ENCODE results near the gene NCDN.

NCDN gene, protein sequence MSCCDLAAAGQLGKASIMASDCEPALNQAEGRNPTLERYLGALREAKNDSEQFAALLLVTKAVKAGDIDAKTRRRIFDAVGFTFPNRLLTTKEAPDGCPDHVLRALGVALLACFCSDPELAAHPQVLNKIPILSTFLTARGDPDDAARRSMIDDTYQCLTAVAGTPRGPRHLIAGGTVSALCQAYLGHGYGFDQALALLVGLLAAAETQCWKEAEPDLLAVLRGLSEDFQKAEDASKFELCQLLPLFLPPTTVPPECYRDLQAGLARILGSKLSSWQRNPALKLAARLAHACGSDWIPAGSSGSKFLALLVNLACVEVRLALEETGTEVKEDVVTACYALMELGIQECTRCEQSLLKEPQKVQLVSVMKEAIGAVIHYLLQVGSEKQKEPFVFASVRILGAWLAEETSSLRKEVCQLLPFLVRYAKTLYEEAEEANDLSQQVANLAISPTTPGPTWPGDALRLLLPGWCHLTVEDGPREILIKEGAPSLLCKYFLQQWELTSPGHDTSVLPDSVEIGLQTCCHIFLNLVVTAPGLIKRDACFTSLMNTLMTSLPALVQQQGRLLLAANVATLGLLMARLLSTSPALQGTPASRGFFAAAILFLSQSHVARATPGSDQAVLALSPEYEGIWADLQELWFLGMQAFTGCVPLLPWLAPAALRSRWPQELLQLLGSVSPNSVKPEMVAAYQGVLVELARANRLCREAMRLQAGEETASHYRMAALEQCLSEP

DNA sequence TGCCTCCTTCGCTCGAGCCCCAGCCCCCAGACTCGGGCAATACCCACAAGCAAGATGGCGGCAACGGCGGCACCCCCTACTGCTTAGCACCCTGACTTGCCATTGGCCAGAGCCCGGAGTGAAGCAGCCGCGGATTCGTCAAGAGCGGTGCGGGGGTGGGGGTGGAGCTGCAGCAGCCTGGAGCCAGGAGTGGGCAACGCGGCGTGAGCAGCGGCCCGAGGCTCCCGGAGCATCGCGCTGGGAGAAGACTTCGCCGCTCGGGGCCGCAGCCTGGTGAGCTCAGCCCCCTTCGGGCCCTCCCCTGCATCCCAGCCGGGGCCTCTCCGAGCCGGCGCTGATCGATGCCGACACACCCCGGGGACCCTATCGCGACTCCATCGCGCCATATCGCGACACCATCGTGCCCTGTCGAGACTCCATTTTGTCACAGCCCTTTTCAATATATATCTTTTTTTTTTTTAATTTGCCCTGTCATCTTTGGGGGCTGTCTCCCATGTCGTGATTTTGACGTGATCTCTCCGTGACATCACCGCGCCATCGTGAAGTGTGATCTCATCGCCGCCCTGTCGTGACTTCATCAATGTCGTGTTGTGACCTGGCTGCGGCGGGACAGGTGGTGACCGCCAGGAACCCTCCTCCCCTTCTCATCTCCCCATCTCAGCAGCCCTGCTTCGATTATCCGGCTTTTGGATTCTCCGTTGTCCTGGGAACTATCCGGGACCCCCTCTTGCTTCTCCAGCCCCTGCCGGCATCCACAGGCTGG, at the start of gene NCDN:
TSS of gene NCDN (plus strand) at position 189 of the 763 bp plus-strand sequence. CDS start at position 581, 392 bp downstream.
- DNase-seq (ENCODE audit: low spot score) = peak; percentile 98

DNA sequence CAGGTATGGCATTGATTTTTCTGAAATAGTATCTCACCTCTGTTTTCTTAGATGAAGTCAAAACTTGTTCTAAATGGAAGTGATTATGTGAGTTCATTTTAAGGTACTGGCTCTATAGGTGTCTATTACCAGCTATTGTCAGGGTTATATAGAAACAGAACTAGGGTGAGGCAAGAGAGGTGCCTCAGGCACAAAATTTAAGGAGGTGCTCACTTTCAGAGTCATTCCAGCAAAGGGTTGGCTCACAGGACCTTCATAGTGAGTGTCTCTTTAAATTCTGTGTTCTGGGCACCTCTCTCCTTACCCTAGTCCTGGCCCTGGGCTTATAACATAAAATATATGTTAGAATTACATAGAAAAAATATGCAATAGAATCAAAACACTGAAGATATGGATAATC, 49.7 kb upstream of the NCDN start:
- DNase-seq (ENCODE audit: low spot score) = no peak

DNA sequence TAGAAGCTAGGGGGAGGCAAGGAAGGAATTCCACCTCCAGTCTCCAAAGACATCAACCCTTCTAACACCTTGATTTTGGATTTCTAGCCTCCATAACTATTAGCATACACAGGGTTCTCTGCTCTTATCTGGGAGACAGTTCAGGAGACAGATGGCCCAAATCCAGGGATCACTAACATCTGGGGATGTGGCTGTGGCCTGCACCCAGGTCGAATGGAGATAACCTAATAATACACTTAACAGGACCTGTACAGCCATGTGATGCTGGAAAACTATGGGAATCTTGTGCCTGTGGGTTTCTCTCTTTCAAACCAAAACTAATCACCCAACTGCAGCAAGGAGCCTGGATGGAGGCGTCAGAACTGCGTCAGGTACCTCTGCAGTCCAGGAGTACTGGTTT, 48.0 kb upstream of the NCDN start:
- DNase-seq (ENCODE audit: low spot score) = no peak

DNA sequence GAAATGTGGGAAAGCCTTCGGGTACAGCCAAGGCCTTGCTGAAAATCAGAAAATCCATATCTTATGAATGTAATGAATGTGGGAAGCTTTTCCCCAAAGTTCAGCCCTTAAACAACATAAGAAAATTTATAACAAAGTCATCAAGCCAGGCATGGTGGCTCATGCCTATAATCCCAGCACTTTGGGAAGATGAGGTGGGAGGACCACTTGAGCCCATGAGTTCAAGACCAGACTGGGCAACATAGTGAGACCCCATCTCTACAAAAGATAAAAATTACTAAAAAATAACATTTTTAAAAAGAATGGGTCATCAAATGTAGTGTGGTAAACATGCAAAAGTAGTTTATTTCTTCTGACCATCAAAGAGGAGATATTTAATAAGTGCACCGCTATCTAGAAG, 46.3 kb upstream of the NCDN start:
- DNase-seq (ENCODE audit: low spot score) = no peak

DNA sequence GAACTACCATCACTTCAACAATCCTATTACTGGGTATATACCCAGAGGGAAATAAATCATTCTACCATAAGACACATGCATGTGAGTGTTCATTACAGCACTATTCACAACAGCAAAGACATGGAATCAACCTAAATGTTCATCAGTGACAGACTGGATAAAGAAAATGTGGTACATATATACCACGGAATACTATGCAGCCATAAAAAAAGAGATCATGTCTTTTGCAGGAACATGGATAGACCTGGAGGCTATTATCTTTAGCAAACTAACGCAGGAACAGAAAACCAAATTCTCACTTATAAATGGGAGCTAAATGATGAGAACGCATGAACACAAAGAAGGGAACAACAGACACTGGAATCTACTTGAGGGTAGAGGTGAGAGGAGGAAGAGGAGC, 39.4 kb upstream of the NCDN start:
- no peak for DNase-seq (ENCODE audit: low spot score)

DNA sequence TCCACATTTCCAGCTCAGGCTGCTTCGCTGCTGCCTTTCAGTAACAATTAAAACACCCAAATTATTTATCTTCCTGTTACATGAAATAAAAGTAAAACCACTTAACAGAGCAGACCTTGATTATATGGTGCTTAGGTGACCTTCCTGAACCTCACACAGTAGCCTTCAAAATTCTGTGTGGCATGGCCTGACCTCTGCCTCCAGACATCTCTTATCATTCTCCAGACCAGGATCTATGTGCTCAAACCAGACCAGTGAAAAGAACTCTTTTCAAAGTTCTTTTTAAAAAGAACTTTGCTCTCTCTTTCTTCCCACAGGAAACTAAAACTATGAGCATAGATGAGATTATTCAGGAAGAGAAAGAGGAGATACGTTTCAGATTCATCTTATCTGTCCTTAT, 38.2 kb upstream of the NCDN start:
- no peak for DNase-seq (ENCODE audit: low spot score)

DNA sequence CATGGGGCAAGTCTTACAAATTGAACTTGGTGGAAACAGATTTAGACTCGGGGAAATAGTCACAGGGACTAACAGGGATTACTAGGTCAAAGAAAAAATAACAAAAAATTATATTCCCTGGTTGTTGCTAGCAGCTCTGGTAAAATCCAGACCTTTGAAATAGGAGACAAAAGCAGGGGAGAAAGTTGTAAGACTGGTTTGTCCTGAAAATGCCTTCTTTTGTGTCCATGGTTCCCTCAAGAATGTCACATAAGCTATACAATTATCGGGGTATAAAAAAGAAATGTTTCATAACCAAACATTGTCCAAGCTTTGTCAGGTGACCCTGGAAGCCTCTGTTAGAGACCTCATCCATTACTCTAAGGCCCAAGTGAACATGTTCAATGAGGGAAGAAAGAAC, 33.5 kb upstream of the NCDN start:
- DNase-seq (ENCODE audit: low spot score) = no peak

DNA sequence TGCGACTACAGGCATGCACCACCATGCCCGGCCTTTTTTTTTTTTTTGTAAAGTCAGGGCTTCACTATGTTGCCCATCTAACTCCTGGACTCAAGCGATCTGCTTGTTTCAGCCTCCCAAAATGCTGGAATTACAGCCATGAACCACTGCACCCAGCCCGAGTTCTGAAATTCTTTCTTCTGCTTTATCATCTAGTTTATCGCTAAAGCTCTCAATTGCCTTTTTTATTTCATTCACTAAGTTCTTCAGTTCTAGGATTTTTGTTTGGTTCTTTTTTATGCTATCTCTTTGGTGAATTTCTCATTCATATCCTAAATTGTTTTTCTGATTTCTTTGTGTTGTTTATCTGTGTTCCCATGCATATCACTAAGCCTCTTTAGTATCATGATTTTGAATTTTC, 27.4 kb upstream of the NCDN start:
- DNase-seq (ENCODE audit: low spot score) = no peak

DNA sequence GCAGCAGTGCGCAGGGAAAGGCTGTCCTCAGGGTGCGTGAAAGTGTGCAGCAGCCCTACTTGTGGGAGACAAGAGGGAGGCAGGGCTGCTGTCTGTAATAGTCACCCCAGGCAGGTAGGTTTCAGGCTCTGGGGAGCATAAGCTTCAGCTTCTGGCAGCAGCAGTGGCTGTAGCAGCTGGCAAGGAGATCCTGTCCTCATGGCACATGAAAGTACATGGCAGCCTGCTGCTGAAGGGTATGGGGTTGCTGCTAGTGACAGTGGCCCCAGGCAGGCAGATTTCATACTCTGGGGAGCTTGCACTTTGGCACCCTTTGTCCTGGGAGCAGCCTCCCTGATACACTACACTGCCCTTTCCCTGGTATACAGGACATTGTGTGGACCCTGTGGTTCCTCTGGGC, 26.7 kb upstream of the NCDN start:
- no peak for DNase-seq (ENCODE audit: low spot score)

DNA sequence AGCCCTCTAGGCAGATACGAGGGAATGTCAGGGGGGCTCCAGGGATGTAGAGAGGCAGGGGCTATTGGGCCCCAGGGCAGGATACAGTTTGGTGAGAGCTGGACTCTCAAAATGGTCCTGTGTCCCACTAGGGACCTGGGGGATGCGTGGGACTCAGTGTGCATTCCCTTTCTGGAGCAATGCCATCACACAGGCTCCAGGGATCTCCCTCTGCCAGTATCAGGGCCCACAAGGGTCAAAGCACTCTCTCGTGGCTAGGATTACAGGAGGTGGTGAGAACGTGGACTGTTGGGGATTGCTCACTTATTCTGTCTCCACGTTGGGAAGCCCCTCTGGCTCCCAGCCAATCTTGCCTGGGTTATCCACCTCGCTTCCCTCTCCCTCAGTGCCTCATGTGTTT, 26.2 kb upstream of the NCDN start:
- DNase-seq (ENCODE audit: low spot score) = no peak

DNA sequence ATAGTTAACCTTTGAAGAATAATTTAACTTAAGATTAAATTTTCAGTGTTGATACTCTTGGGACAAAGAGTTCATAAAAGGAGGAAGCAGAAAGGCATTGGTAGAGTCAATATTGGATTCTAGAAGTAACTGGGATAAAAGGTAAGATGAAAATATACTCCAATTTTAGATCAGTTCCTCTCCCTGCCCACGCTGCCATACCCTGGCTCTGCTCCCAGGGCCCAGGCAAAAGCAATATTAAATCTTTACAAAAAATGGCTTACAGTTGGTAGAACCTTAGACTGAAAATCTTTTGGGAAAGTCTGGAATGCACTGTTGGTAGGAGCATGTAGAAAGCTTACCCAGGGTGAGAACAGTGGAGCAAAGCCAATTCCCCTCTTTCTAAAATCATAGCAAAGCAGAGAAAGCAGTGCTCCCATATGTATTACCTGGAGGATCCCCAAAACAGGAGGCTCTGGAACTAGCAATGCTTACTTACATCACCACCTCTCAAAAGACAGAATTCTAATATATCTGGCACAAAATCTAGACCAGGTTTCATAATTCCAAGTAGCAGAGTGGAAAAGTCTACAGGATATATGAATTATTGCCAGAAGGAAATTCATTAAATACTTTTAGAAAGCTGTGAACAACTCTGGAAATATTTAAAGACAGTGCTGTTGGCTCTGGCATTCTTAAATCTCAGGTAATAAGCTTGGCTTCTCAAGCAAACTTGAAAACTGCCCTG, 24.9 kb upstream of the NCDN start:
- no peak for DNase-seq (ENCODE audit: low spot score)

DNA sequence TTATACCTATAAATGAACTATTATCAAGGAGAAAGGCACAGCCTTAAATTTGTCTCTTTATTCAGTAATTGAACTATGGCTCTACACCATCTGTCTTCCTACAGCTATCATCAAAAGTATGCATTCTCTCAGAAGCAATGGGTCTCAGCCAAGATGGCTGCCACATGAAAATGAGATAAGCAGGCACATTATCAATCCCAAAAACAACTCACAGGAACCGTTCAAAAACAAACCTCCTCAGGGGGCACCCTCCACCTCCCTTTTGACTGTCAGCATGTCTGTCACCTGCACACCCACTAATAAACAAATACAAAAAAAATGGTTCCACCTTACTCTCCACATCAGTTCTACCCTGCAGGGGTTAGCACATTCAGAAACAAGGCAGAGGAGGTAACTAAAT, 24.0 kb upstream of the NCDN start:
- no peak for DNase-seq (ENCODE audit: low spot score)

DNA sequence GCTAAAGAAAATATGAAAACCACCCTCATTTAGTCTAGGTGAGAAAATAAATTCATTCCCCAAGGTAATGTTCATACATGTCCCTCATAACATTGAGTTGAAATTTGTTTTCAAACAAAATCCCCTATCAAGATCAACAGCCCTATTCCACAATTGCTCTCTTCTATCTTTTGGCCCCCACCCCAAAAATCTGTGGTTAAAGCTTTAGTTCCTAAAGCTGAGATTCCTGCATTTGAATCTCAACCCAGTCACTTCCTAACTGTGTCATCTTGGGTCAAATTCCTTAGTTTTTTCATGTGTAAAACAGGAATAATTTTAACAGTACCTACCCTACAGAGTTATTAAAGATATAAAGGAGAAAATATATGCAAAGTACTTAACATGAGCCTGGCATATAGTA, 22.4 kb upstream of the NCDN start:
- no peak for DNase-seq (ENCODE audit: low spot score)

DNA sequence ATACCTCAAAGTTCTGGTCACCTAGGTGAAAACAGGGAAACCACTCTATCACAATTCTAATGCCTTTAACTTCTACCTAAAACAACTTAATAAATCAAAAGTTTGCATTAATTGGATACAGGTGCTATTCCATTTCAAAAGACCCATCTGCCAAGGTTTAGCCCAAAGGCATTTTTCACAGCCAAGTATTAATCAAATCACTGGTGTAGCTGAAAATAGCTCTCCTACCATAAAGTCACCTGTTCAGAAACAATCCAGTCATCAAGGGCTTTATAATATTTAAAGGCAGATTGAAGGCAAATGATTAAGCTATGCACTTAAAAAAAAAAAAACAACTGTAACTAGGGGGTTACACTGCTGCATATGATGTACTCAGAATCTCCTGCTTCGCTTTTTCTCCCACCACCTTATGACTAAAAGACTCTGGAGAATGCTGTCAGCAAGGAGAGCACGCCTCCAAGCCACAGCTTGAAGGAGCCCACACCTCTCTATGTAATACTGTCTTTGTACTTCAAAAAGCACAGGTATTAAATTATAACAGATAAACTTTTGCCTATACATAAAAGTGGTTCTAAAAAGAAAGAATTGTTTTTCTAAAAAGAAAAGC, 20.9 kb upstream of the NCDN start:
- DNase-seq (ENCODE audit: low spot score) = no peak

DNA sequence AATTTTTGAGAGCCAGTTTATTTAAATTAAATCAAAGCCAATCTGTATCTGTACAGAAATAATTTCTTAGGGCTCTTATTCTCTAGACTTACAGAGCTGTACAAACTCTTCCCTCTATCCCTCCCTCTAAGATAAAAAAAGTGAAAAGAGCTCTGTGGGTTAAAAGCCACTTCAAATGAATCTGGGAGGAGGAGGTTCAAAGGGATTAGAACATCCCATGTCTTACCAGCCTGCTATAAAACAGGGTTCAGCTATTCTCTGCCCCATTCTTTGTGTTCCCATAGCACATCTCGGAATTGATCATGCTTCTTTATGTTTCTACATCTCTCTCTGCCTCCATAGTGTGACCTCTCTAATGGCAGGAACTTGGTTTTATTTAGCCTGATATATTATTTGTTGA, 19.8 kb upstream of the NCDN start:
- DNase-seq (ENCODE audit: low spot score) = no peak

DNA sequence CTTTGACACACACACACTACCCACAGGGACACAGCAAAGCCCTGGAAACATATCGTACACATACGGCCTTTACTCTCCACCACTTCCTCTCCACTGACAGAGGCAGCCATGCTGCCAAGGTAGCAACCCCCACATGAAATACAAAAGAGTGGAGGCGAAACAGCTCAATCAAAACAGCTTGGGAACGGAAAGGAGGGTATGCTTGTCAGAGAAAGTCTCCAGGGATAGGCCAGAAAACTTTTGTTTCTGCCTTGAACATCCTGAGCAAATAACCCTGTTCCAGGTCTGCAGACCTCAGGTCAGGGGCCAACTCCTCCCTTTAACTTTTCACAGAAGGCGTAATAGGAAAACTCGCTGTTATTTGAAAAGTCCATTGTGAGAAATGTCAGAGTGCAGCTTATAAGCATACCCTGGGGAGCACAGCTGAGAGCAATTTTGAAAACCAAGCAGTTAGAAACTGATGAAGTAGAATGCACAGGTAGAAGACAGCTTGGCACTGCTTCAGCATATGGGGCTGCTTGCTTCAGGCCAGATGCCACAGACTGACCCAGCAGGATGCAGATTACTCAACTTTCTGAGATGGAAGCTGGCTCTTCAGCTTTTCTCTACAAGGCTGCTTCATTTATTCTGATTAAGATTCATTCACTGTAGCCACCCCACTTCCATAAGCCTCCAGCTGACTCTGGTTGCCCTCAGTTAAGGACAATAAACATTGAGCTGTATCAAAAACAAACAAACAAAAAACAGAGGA, 18.4 kb upstream of the NCDN start:
- peak; percentile 29 for DNase-seq (ENCODE audit: low spot score)

DNA sequence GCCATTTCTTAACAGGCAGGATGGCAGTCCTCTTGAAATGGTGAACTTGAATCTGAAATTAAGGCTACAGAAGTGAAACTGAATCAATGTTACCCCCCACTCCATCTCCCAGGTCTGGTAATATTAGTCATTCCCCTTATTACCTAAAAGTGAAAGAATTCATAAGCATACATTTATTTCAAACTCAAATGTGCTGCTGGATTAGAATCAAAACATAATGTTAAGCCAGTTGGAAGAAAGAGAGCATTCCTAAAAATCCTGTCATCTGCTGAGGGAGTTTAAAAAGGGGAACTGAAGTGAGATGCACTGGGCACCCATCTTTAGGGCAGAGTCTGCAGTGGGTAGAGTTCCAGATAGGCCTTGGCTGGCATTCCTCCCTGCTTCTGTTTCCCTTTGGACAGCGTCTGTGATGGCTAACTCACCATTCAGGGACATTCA, 17.8 kb upstream of the NCDN start:
- DNase-seq (ENCODE audit: low spot score) = peak; percentile 61

DNA sequence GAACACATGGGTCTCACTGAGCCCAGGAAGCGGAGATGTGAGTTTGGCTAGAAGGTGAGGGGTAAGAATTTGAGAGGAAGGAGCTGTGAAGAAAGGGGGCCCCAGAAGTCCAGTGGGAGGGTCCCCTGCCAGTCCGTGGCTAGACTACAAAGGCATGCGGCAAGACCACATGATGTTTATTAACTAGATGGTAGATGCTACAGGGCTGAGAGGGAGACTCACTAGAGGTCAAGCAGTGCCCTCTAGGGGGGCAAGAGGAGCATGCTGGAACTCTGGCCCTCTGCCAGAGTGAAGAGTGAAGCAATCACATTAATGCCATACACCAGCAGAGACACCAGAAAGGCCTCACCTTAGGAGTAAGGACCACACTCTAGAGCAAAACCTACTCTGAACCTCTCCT, 12.6 kb upstream of the NCDN start:
- DNase-seq (ENCODE audit: low spot score) = peak; percentile 50

DNA sequence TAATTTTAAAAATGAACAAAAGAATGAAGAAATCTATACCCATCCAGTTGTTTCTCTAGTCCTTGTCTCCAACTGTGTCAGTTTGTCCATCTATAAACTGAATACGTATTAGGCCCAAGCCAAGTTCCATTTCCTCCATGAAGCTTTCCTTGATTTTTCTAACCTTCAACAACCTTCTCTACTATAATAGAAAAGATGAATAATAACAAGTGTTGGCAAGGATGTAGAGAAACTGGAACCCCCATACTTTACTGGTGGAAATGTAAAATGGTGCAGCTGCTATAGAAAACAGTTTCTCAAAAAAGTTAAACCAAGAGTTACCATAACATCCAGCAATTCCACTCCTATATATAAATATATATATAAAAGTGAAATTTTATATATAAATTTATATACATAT, 11.0 kb upstream of the NCDN start:
- no peak for DNase-seq (ENCODE audit: low spot score)

DNA sequence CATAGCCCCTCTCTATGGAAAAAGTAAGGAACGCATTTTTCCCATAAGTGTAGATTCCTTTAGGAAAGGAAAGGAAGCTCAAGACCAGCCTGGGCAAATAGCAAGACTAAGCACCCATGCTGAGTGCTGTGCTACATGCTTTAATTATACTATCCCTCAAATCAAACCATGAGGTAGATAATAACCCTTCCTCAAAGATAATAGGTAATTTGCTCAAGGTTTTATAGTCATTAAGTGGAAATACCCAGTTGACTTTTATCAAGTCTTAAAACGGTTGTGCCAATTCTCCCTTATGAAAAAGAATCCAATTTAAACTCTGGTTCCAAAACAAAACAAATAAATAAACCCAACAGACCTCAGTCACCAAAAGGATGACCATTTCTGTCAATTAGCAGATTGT, 3.7 kb upstream of the NCDN start:
- DNase-seq (ENCODE audit: low spot score) = no peak

Data from AG08395 (cell line).